ENCODE data around the gene TFDP1.
"Not testable (repeated sequence)": the region's sequence is repeated elsewhere in the genome, so short reads cannot be mapped to it uniquely, and the experiment has no call there.

Gene TFDP1

GRCh38 chr13:113621046-113621445 is 36.5 kb downstream of the TFDP1 start:
- no peak for DNase-seq

GRCh38 chr13:113621498-113621897 is 36.9 kb downstream of the TFDP1 start:
- DNase-seq: not testable (repeated sequence)

DNA sequence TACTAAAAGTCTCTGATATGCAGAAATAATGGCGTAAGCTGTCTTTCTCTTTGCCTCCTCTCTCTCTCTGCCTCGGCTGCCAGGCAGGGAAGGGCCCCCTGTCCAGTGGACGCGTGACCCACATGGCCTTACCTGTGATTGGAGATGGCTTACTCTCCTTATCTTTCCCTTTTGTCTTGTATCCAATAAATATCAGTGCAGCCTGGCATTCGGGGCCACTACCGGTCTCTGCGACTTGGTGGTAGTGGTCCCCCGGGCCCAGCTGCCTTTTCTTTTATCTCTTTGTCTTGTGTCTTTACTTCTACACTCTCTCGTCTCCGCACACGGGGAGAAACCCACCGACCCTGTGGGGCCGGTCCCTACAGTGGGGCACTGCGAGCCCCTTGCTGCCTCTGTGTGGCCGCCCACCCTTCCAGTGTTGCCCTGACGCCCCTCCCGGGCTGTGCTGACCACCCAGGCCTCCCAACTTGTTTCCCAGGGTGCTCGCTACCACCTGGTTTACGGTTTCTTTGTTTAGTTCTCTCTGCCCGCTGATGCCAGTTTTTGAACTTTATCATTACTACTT is 37.5 kb downstream of the TFDP1 start:
- DNase-seq: not testable (repeated sequence)

- no peak for DNase-seq
Observed at GRCh38 chr13:113622791-113623490, 38.4 kb downstream of the TFDP1 start.

- DNase-seq: no peak
Observed at GRCh38 chr13:113623491-113624234, 39.1 kb downstream of the TFDP1 start.

DNA sequence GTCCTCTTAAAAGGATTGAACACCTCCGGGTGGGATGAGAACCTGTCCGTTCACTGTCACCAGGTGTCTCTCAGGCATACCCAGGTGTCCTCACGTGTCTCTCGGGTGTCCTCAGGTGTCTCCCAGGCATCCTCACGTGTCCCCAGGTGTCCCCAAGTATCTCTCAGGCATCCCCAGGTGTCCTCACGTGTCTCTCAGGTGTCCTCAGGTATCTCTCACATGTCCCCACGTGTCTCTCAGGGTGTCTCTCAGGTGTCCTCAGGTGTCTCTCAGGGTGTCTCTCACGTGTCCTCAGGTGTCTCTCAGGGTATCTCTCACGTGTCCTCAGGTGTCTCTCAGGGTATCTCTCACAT is 39.7 kb downstream of the TFDP1 start:
- DNase-seq: no peak

DNA sequence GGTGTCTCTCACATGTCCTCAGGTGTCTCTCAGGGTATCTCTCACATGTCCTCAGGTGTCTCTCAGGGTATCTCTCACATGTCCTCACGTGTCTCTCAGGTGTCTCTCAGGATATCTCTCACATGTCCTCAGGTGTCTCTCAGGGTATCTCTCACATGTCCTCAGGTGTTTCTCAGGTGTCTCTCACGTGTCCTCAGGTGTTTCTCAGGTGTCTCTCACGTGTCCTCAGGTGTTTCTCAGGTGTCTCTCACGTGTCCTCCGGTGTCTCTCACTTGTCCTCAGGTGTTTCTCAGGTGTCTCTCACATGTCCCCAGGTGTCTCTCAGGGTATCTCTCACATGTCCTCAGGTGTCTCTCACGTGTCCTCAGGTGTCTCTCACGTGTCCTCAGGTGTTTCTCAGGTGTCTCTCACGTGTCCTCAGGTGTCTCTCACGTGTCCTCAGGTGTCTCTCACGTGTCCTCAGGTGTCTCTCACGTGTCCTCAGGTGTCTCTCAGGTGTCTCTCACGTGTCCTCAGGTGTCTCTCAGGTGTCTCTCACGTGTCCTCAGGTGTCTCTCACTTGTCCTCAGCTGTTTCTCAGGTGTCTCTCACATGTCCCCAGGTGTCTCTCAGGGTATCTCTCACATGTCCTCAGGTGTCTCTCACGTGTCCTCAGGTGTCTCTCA is 40.2 kb downstream of the TFDP1 start:
- not testable (repeated sequence) for DNase-seq

DNA sequence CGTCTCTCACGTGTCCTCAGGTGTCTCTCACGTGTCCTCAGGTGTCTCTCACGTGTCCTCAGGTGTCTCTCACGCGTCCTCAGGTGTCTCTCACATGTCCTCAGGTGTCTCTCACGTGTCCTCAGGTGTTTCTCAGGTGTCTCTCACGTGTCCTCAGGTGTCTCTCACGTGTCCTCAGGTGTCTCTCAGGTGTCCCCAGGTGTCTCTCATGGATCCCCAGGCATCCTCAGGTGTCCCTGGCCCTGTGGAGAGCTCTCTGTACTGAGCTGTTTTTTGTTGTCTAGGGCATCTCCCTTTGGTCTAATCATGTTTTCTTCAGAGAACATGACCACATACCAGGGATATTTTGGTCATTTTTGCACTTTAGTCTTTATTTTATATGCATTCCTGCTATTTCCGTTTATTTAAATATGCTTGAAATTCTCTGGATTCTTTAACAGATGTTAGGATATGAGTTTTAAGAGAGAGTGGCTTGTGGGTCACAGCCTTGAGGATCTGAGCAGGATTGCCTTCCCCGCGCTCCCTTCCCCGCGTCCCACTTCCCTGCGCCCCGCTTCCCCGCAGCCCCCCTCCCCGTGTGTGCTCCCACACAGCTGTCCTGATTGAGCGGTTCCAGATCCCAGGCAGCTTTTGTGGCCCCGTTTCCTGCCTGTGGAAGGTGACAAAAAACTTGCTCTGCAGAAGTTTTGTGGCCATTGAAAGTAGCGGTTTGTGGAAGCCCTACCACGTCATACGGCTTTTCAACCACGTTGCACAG is 41.6 kb downstream of the TFDP1 start:
- DNase-seq: no peak

- DNase-seq: no peak
Observed at GRCh38 chr13:113627136-113627535, 42.6 kb downstream of the TFDP1 start.

- DNase-seq: no peak
Observed at GRCh38 chr13:113628291-113629270, 44.0 kb downstream of the TFDP1 start.

- no peak for DNase-seq
Observed at GRCh38 chr13:113629866-113630265, 45.3 kb downstream of the TFDP1 start.

DNA sequence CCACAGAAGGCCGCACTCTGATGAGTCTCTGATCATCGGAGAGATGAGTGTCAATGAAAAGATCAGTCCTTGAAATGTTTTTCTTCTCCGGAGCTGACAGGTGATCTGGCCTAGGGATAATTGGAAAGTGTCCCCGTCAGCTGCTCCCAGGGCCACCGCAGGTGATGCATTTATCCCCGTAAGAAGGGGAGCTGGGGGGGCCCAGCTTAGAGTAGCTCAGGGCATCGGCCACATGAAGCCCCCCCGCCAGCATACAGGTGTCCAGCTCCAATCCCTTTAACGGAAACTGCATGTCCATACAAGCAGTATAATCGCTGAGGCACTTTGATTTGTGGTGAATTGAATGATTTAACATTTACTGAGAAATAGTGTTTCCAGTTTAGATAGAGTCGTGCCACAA is 45.7 kb downstream of the TFDP1 start:
- DNase-seq: no peak

GRCh38 chr13:113630804-113631203 is 46.3 kb downstream of the TFDP1 start:
- no peak for DNase-seq

DNA sequence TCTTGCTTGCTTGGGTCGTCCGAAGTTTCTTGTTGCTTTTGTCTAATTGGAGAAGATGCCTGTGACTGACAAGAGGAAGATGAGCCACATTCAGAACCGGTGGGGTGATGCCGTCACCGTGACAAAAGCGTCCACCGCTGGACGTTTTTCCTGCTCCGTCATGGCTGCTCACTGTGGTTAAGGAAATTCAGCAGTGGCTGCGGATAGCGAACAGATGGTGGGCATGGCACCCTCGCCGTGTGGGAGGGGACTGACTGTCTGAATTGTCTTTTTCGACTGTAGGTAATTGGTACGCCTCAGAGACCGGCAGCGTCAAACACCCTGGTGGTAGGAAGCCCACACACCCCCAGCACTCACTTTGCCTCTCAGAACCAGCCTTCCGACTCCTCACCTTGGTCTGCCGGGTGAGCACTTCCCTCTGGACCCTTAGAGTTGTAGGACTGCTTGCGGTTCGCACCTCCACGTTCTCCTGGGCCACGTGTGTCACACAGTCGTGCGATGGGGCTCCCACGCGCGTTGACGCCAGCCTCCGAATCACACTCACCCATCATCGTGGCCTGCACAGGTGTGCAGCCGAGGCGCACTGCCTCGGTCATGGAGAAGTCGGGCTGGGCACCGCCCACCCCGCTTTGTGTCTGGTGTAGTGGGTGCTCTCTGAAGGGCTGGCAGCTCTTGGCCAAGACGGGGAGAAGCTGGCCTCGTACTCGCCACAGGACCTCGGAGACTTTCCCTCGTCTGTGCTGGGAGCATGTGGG is 47.0 kb downstream of the TFDP1 start:
- DNase-seq: no peak

DNA sequence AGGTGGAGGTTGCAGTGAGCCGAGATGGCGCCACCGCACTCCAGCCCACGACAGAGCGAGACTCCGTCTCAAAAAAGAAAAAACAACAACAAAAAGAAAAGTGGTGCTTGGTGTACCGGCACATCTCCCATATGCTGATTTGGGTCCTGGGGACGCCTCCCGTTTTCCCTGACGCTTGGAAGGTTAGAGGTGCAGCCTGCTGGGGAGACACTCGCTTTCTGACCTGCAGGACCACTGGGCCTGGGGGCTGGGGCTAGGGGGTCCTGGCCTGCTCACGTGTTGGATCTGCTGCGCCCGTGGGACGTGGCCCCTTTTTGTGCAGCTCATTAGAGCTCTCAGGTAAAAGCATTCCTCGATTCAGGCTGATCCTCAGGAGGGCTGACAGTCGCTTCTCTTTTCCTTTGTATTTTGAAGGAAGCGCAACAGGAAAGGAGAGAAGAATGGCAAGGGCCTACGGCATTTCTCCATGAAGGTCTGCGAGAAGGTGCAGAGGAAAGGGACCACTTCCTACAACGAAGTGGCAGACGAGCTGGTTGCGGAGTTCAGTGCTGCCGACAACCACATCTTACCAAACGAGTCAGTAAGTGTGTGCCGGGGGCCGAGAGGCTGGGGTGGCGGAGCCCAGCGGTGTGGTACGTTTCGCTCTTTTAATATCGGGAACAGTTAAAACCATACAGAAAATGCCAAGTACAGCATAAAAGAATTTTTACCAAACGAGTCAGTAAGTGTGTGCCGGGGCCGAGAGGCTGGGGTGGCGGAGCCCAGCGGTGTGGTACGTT is 48.3 kb downstream of the TFDP1 start:
- no peak for DNase-seq

DNA sequence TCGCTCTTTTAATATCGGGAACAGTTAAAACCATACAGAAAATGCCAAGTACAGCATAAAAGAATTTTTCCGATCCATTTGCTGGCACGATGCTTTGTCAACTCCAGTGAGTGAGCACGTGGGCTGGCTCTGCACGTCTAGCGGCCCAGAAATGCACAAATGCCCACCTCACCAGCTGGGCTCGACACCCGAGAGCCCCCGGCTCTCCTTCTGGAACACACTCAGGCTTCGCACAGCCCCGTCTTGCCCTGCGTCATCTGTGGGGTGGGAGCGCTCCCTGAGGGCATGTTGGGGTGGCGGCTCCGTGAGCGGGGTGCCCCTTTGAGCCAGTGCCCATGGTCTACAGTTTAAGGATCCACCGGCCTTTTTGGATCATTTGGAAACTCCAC is 48.9 kb downstream of the TFDP1 start:
- no peak for DNase-seq

- DNase-seq: no peak
Observed at GRCh38 chr13:113634279-113635047, 49.9 kb downstream of the TFDP1 start.

DNA sequence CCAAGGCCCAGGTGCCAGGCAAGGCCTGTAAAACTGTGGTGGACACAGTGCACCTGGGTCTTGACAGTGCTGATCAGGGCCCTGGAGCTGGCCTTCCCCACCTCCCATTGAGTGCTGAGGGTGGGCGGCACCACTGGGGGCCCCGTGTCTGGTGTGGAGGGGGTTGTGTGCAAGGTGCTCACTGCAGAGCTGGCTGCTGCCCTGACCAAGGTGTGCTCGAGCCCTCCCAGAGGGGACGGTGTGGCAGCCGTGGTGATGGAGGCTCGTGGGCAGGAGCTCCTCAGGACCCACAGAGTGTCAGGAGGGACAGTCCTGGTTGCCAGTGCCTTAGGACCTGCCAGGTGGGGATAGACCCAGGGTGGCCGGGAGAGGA is 50.5 kb downstream of the TFDP1 start:
- DNase-seq: no peak

GRCh38 chr13:113635709-113636108 is 51.2 kb downstream of the TFDP1 start:
- no peak for DNase-seq
